DND-41 (cell line): ENCODE results near the gene SMTNL1.

Experiments used
- CTCF ChIP-seq: IDR thresholded peaks from 2 replicates; pipeline ENCODE4 v1.5.1; 2012; ENCODE audit warnings: borderline replicate concordance, low read length, moderate library complexity, mild to moderate bottlenecking; ENCODE audit not compliant: poor library complexity, severe bottlenecking; ENCODE audit errors: extremely low read depth
- EZH2 ChIP-seq: IDR thresholded peaks from 3 replicates; pipeline ENCODE4 v1.6.1; 2012; ENCODE audit warnings: borderline replicate concordance, low read depth, mild to moderate bottlenecking, moderate library complexity, low read length, inconsistent platforms; ENCODE audit not compliant: severe bottlenecking

GRCh38 chr11:57497303-57498247 lies 39.8 kb upstream of the SMTNL1 start:
- TF ChIP-seq EZH2 = no peak
- no peak for TF ChIP-seq CTCF
